ENCODE measurements around the gene SH2D1B.
"Not testable (repeated sequence)": the region's sequence is repeated elsewhere in the genome, so short reads cannot be mapped to it uniquely, and the experiment has no call there.

The SH2D1B gene

GRCh38 chr1:162412002-162412401, at the start of gene SH2D1B:
TSS of gene SH2D1B (minus strand) at chr1:162412136. CDS start at chr1:162412016, 120 bp downstream.
- Mint-ChIP-seq H3K27me3 (peaks cover 9% of the 10 kb centered on the region), H3K4me3 (no peak within 1 kb of the TSS), H3K9me3 (no peaks in the 10 kb centered on the region), H3K36me3 (no peaks in the 10 kb centered on the region), H3K27ac (no peak within 1 kb of the TSS), H3K4me1 (no peaks in the 10 kb centered on the region)
- CTCF ChIA-PET = no interaction called here
- DNase-seq = no peak

GRCh38 chr1:162458236-162458635, 46.3 kb upstream of the SH2D1B start:
- H3K27me3 Mint-ChIP-seq = no peaks in the 10 kb centered on the region

DNA sequence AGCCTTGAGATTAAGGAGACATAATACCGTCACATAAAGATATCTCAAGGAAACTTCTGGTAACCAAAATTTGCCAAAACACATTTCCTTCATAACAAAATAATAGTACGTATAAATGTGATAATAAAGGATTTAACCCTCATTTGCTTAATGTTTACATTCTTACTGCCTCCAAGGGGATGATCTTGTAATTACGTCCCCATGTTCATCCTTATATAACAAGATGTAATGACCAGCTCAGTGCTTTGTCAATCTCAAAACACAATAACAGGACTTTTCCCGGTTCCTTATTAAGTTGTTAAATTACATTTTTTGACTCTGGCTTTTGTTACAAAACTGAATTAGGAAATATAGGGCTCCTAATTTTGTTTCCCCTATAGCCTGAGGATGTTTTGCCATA, 44.4 kb upstream of the SH2D1B start:
- no peaks in the 10 kb centered on the region for H3K27me3 Mint-ChIP-seq
- H3K9me3 Mint-ChIP-seq = no peaks in the 10 kb centered on the region
- no peaks in the 10 kb centered on the region for H3K36me3 Mint-ChIP-seq
- no peak for DNase-seq
- CTCF ChIA-PET = no interaction called here
- H3K4me1 Mint-ChIP-seq = no peaks in the 10 kb centered on the region
- no peak overlapping the region for H3K27ac Mint-ChIP-seq
- H3K4me3 Mint-ChIP-seq = no peak overlapping the region

More at GRCh38 chr1:162458236-162458635, 46.3 kb upstream of the SH2D1B start:
- Mint-ChIP-seq H3K4me1 (no peaks in the 10 kb centered on the region), H3K4me3 (no peak overlapping the region), H3K27ac (no peak overlapping the region), H3K9me3 (no peaks in the 10 kb centered on the region), H3K36me3 (no peaks in the 10 kb centered on the region)
- DNase-seq = no peak
- CTCF ChIA-PET = no interaction called here

GRCh38 chr1:162454361-162454760, 42.4 kb upstream of the SH2D1B start:
- H3K27ac Mint-ChIP-seq, H3K27me3 Mint-ChIP-seq, H3K4me1 Mint-ChIP-seq, H3K9me3 Mint-ChIP-seq, DNase-seq, CTCF ChIA-PET, H3K4me3 Mint-ChIP-seq, H3K36me3 Mint-ChIP-seq: not testable (repeated sequence)

- Mint-ChIP-seq H3K4me1 (no peaks in the 10 kb centered on the region), H3K4me3 (no peak overlapping the region), H3K27me3 (peaks cover 34% of the 10 kb centered on the region), H3K36me3 (no peaks in the 10 kb centered on the region), H3K9me3 (no peaks in the 10 kb centered on the region), H3K27ac (no peak overlapping the region)
- DNase-seq = no peak
- CTCF ChIA-PET = no interaction called here
These were observed 35.0 kb upstream of the SH2D1B start for GRCh38 chr1:162446946-162447345.

DNA sequence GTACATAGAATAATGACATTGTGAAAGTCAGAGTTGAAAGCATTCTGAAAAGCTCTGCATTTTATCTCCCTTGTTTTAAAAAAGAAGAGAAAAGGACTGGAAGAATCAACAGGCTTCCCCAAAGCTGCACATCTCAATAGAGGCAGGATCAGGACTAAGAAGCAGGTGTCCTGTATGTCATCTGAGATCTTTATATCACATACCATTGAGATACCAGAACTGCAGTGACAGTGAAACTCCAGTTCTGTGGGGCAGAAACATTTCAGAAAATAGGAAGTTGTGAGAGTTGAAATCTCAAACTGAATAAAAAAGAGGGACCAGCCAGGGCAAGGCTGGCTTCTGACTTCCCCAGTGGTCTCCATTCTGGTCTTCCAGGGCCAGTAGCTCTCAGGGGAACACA, 33.0 kb upstream of the SH2D1B start:
- Mint-ChIP-seq H3K27ac (no peak overlapping the region), H3K27me3 (peaks cover 43% of the 10 kb centered on the region), H3K36me3 (no peaks in the 10 kb centered on the region), H3K4me1 (no peaks in the 10 kb centered on the region), H3K4me3 (no peak overlapping the region), H3K9me3 (no peaks in the 10 kb centered on the region)
- DNase-seq = no peak
- CTCF ChIA-PET = no interaction called here

- CTCF ChIA-PET = not testable (repeated sequence)
These were observed 21.2 kb upstream of the SH2D1B start for GRCh38 chr1:162432977-162433713.

GRCh38 chr1:162430583-162430982, 18.6 kb upstream of the SH2D1B start:
- H3K27ac Mint-ChIP-seq = no peak overlapping the region

More at GRCh38 chr1:162432977-162433713, 21.2 kb upstream of the SH2D1B start:
- H3K27ac Mint-ChIP-seq, H3K4me1 Mint-ChIP-seq, H3K27me3 Mint-ChIP-seq, H3K4me3 Mint-ChIP-seq, DNase-seq, H3K9me3 Mint-ChIP-seq, H3K36me3 Mint-ChIP-seq: not testable (repeated sequence)

GRCh38 chr1:162422662-162423375, 10.9 kb upstream of the SH2D1B start:
- no peak for DNase-seq
- no peaks in the 10 kb centered on the region for H3K9me3 Mint-ChIP-seq
- H3K36me3 Mint-ChIP-seq = no peaks in the 10 kb centered on the region
- CTCF ChIA-PET = no interaction called here
- H3K27ac Mint-ChIP-seq = no peak overlapping the region
- H3K27me3 Mint-ChIP-seq = peaks cover 13% of the 10 kb centered on the region
- no peak overlapping the region for H3K4me3 Mint-ChIP-seq
- H3K4me1 Mint-ChIP-seq = no peaks in the 10 kb centered on the region

More at GRCh38 chr1:162430583-162430982, 18.6 kb upstream of the SH2D1B start:
- no peaks in the 10 kb centered on the region for H3K36me3 Mint-ChIP-seq
- no peak for DNase-seq
- H3K9me3 Mint-ChIP-seq = no peaks in the 10 kb centered on the region
- H3K4me1 Mint-ChIP-seq = no peaks in the 10 kb centered on the region
- CTCF ChIA-PET = no interaction called here
- no peaks in the 10 kb centered on the region for H3K27me3 Mint-ChIP-seq
- H3K4me3 Mint-ChIP-seq = no peak overlapping the region

DNA sequence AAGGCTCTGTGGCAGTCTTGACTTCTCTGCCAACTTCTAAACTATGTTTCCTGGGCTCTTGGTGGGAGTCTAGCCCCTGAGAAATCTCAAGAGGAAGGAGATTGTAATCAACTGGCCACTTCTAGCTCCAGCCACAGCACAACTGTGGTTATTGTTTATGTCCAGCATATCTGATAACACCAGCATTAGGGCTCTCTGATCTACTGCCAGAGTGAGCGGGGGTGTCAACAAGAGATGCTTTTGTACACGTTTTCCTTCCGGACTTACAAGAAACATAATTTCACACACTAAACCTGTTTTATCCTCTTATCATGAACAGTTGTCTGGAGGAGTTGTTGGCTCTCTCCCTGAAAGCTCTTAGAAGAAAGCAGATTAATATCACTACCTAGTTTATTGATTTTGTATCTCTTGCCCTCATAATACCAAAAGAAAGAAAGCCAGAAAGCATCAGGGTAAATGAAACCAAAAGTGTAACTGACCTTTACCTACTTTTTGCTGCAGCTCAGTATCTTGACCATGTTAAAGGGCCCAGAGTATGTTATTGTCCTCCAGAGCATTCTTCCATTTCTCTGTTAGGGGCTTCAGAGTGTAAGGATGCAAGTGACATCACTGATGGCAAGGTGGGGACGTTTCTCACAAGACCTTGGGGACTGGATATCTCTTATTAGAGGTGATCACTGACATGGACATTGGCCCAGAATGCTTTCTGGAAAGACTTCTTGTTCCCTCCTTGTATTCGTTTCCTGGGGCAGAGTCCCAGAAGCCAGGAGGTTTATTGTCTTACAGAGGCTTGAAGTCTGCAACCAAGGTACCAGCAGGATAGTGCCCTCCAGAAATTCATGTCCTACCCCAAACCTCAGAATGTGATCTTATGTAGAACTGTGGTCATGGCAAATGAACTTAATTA, 9.6 kb upstream of the SH2D1B start:
- no peak for DNase-seq
- no peaks in the 10 kb centered on the region for H3K4me1 Mint-ChIP-seq
- H3K4me3 Mint-ChIP-seq = no peak overlapping the region
- no peak overlapping the region for H3K27ac Mint-ChIP-seq
- peaks cover 16% of the 10 kb centered on the region for H3K27me3 Mint-ChIP-seq
- CTCF ChIA-PET = no interaction called here
- H3K36me3 Mint-ChIP-seq = no peaks in the 10 kb centered on the region
- H3K9me3 Mint-ChIP-seq = no peaks in the 10 kb centered on the region

- Mint-ChIP-seq H3K4me3 (no peak overlapping the region), H3K36me3 (no peaks in the 10 kb centered on the region), H3K27ac (no peak overlapping the region), H3K9me3 (no peaks in the 10 kb centered on the region), H3K4me1 (no peaks in the 10 kb centered on the region), H3K27me3 (peaks cover 22% of the 10 kb centered on the region)
- DNase-seq = no peak
- CTCF ChIA-PET = no interaction called here
These were observed 8.2 kb upstream of the SH2D1B start for GRCh38 chr1:162420120-162420519.

DNA sequence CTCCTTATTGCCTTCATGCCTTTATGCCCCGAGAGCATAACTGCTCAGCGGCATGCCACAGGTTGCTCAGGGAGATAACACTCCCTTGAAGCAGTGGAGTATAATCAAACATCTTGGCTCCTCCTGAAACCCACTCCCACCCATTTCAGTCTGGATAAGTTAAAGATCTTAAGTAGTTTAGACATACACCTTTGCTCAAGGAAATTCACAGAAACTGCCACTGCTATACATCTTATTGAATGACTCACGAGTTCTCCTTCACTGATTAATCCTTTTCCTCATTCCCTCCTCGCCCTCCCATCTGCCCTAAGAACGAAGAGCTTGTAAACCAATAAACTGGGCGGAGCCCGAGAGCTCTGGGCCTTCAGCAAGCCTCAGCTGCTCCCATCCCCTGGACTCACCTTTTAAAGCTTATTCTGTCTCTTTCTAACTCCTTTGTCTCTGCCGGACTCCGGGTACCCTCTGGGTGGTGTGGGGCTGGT, 7.6 kb upstream of the SH2D1B start:
- H3K9me3 Mint-ChIP-seq, CTCF ChIA-PET, H3K4me3 Mint-ChIP-seq, DNase-seq, H3K27ac Mint-ChIP-seq, H3K36me3 Mint-ChIP-seq, H3K4me1 Mint-ChIP-seq: not testable (repeated sequence)
- peaks cover 22% of the 10 kb centered on the region for H3K27me3 Mint-ChIP-seq

DNA sequence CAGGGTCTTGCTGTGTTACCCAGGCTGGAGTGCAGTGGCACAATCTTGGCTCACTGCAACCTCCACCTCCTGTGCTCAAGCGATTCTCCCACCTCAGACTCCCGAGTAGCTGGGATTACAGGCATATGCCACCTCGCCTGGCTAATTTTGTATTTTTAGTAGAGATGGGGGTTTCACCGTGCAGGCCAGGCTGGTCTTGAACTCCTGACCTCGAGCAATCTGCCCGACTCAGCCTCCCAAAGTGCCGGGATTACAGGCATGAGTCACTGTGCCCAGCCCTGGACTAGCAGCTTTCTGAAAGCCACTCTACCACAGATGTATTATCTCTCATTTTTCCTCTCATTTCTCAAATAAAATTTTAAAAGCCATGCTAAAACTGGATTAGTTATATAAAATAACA, 6.6 kb upstream of the SH2D1B start:
- DNase-seq, H3K9me3 Mint-ChIP-seq, H3K4me1 Mint-ChIP-seq, H3K36me3 Mint-ChIP-seq, H3K27ac Mint-ChIP-seq, CTCF ChIA-PET, H3K4me3 Mint-ChIP-seq: not testable (repeated sequence)
- H3K27me3 Mint-ChIP-seq = peaks cover 22% of the 10 kb centered on the region

DNA sequence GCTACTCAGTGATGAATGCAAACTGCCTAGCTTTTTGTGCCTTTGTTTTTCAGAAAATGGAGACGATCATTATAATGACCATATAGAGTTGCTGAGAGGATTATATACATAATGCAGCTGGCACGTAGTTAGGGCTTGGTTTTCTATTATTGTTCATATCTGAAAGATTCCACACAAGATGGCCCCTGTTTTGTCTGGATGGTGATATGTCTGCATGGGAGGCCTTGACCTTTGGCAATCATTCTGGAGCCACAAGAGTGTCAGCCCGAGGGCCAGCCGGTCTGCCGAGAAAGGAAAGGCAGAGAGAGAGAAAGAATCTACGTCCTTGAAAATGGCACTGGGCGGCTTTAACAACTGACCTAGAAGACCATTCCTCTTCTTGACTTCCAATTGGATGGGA, 5.7 kb upstream of the SH2D1B start:
- no peaks in the 10 kb centered on the region for H3K4me1 Mint-ChIP-seq
- CTCF ChIA-PET = no interaction called here

More for the DNA sequence above, 5.7 kb upstream of the SH2D1B start:
- no peak overlapping the region for H3K4me3 Mint-ChIP-seq
- peaks cover 18% of the 10 kb centered on the region for H3K27me3 Mint-ChIP-seq
- H3K9me3 Mint-ChIP-seq = no peaks in the 10 kb centered on the region
- no peaks in the 10 kb centered on the region for H3K36me3 Mint-ChIP-seq
- no peak for DNase-seq
- H3K27ac Mint-ChIP-seq = no peak overlapping the region
